Lower leg skin (tissue), 3 donors: ENCODE results near the gene APOL6.

Experiments
- POLR2A ChIP-seq, 2 donors: fragments of 450-650 bp; IDR thresholded peaks; one replicate each; pipeline ENCODE4 v1.6.1; 2016 to 2017; ENCODE audit warnings: antibody characterized with exemption in 2 of 2, mild to moderate bottlenecking in 1 of 2, moderate library complexity in 1 of 2
- TF ChIP-seq, protein P1 (sequence below), 3 donors: fragments of 450-650 bp; IDR thresholded peaks; one replicate each; pipeline ENCODE4 v1.5.1; 2016; ENCODE audit warnings: antibody characterized with exemption in 3 of 3, mild to moderate bottlenecking in 3 of 3, moderate library complexity in 2 of 3

DNA sequence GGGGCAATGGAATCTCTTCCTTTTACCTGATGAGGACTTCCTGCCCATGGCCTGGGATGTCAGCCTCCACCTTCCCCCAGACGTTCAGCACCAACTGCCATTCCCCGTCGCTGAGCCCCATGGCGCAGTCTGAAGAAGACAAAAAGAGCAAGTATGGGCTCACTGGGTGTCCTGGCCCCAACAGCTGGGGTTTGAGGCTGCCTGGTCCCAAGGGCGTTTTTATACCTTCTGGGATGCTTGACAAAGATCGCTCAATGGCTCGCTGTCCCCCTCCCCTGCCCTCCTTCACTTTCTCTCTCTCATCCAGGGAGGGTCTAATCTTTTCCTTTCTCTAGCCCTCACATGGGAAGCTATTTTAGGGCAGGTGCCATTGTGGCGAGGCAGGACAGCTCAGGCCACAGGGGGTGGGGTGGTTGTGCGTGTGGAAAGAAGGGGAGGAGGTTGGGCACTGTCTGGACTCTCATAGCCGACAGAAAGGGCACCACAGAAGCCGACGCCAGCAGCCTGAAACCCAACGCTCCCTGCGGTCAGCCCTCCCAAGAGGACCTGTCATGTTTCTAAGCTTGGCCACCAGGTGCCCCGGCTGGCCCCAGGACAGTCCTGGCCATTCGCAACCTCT lies 31.0 kb upstream of the APOL6 start, which contains the start of gene MB:
- TF ChIP-seq, protein P1, sequence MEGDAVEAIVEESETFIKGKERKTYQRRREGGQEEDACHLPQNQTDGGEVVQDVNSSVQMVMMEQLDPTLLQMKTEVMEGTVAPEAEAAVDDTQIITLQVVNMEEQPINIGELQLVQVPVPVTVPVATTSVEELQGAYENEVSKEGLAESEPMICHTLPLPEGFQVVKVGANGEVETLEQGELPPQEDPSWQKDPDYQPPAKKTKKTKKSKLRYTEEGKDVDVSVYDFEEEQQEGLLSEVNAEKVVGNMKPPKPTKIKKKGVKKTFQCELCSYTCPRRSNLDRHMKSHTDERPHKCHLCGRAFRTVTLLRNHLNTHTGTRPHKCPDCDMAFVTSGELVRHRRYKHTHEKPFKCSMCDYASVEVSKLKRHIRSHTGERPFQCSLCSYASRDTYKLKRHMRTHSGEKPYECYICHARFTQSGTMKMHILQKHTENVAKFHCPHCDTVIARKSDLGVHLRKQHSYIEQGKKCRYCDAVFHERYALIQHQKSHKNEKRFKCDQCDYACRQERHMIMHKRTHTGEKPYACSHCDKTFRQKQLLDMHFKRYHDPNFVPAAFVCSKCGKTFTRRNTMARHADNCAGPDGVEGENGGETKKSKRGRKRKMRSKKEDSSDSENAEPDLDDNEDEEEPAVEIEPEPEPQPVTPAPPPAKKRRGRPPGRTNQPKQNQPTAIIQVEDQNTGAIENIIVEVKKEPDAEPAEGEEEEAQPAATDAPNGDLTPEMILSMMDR (IDR thresholded peaks at IDR 0.05), result no peak
- no peak for TF ChIP-seq POLR2A (IDR thresholded peaks at IDR 0.05)
